Gastrocnemius medialis (tissue), 4 donors: ENCODE results near the gene C1QTNF7. TPM values are rescaled to one million over a fixed set of nuclear protein-coding genes. Genes with fewer than 3 reads are reported as not detected.
A peak's percentile ranks its signal among the peaks of the same experiment; 100 is the strongest.

Experiments
- ATAC-seq, 2 donors: fragments of 150-250 bp; one replicate each; pipeline ENCODE4 v1.9.1; 2016
- DNase-seq, 2 donors: peaks; one replicate each; pipeline ENCODE4 v3.0.0-alpha.2; 2019
- H3K27ac ChIP-seq, 4 donors: fragments of 200-600 bp; sonication (generic); 1 replicate in 1 of 4; 2 replicates in 3 of 4; pipeline ENCODE4 v1.5.1; 2016 to 2018; ENCODE audit warnings: mild to moderate bottlenecking in 2 of 4, moderate library complexity in 1 of 4
- H3K27me3 ChIP-seq, 3 donors: fragments of 200-600 bp; sonication (generic) in 2 of 3; 1 replicate in 1 of 3; 2 replicates in 2 of 3; pipeline versions ENCODE4 v1.5.1 to v1.6.0; 2016 to 2019; ENCODE audit warnings: mild to moderate bottlenecking in 1 of 3, moderate library complexity in 1 of 3
- H3K36me3 ChIP-seq, 2 donors: fragments of 200-600 bp; sonication (generic) in 1 of 2; one replicate each; pipeline ENCODE4 v1.5.1; 2017 to 2018
- H3K4me1 ChIP-seq, 2 donors: fragments of 200-600 bp; sonication (generic) in 1 of 2; one replicate each; pipeline ENCODE4 v1.5.1; 2016 to 2017; ENCODE audit warnings: mild to moderate bottlenecking in 2 of 2
- H3K4me3 ChIP-seq, 4 donors: fragments of 200-600 bp; sonication (generic) in 3 of 4; 1 replicate in 1 of 4; 2 replicates in 3 of 4; pipeline ENCODE4 v1.5.1; 2016 to 2019; ENCODE audit warnings: mild to moderate bottlenecking in 2 of 4
- H3K9me3 ChIP-seq, 3 donors: fragments of 200-600 bp; sonication (generic) in 2 of 3; 1 replicate in 1 of 3; 2 replicates in 2 of 3; pipeline ENCODE4 v1.5.1; 2016 to 2019
- POLR2A ChIP-seq, 2 donors: fragments of 450-650 bp; IDR thresholded peaks; one replicate each; pipeline ENCODE4 v1.6.1; 2017; ENCODE audit warnings: antibody characterized with exemption in 2 of 2, mild to moderate bottlenecking in 2 of 2, moderate library complexity in 2 of 2
- in situ Hi-C, 4 donors: fragments of 200-750 bp; cut with MboI; loops; one replicate each; pipeline versions ENCODE4 v1.15.0 to v1.8.0; 2017; ENCODE audit warnings: low sequenced_read_pairs in 4 of 4
- intact Hi-C: fragments of 100-400 bp; cut with DNase I; formaldehyde crosslinking; loops from one replicate; pipeline ENCODE4 v1.15.1; 2023; ENCODE audit warnings: low total_unique reads
- total RNA-seq, 4 donors: library from RNA; depleted of rRNA; stranded (reverse); fragments of >200 nt; gene quantifications; one replicate each; pipeline versions ENCODE4 v1.1.0 to v1.2.3, GENCODE V29; 2016
- TF ChIP-seq, protein P1 (sequence below), 5 experiments: fragments of 450-650 bp in 3 of 5; fragments of 200-600 bp in 2 of 5; sonication (generic) in 2 of 5; IDR thresholded peaks in 4 of 5; conservative IDR thresholded peaks in 1 of 5; 1 replicate in 4 of 5; 2 replicates in 1 of 5; pipeline ENCODE4 v1.5.1; 2016 to 2019; ENCODE audit warnings: antibody characterized with exemption in 5 of 5, mild to moderate bottlenecking in 3 of 5, moderate library complexity in 3 of 5

C1QTNF7 gene
- total RNA-seq, 4 donors from 2014 or later, result 0.29 to 11.6 (median 0.72) TPM

DNA sequence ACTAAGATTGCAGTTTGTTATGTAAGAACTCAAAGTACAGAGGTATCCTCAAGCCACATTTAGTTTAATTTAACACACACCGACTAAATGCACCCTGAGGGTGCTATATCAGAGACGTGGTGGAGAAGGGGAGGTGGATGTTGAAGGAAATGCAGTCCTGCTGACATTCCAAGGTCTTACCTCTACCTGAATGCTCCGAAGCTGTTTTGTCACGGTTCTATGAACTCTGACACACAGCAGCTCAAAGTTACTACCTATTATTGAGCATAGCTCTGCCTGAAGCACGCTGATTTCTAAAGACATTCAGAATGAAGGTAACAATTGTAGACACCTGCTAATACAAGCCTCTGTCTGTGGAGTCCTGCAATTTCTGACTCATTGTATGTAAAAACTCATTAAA lies 48.6 kb downstream of the C1QTNF7 start:
- Histone ChIP-seq H3K9me3 (no peaks in the 10 kb centered on the region), H3K27ac (no peak overlapping the region), H3K27me3 (no peaks in the 10 kb centered on the region), H3K4me3 (no peak overlapping the region), H3K36me3 (no peaks in the 10 kb centered on the region), H3K4me1 (peaks cover 0 to 11% of the 10 kb centered on the region in 2 donors)
- no peak for DNase-seq
- intact Hi-C loops, result loop anchor here (5.0 to 10.0 kb wide), 2 partner anchors 328 to 406 kb away; no protein-coding TSS in a partner anchor
- ATAC-seq, result no peak
- TF ChIP-seq, protein P1, sequence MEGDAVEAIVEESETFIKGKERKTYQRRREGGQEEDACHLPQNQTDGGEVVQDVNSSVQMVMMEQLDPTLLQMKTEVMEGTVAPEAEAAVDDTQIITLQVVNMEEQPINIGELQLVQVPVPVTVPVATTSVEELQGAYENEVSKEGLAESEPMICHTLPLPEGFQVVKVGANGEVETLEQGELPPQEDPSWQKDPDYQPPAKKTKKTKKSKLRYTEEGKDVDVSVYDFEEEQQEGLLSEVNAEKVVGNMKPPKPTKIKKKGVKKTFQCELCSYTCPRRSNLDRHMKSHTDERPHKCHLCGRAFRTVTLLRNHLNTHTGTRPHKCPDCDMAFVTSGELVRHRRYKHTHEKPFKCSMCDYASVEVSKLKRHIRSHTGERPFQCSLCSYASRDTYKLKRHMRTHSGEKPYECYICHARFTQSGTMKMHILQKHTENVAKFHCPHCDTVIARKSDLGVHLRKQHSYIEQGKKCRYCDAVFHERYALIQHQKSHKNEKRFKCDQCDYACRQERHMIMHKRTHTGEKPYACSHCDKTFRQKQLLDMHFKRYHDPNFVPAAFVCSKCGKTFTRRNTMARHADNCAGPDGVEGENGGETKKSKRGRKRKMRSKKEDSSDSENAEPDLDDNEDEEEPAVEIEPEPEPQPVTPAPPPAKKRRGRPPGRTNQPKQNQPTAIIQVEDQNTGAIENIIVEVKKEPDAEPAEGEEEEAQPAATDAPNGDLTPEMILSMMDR (IDR thresholded peaks at IDR 0.05 in 4 of 5, conservative IDR thresholded peaks at IDR 0.05 in 1 of 5), result no peak
- no peak for TF ChIP-seq POLR2A (IDR thresholded peaks at IDR 0.05)
- in situ Hi-C loops, result loop anchor here (5.0 to 25.0 kb wide), 6 partner anchors 171 to 536 kb away; partner anchors contain the start of genes FBXL5 (in 1 of the 4) and FGFBP2 (in 1 of the 4)

DNA sequence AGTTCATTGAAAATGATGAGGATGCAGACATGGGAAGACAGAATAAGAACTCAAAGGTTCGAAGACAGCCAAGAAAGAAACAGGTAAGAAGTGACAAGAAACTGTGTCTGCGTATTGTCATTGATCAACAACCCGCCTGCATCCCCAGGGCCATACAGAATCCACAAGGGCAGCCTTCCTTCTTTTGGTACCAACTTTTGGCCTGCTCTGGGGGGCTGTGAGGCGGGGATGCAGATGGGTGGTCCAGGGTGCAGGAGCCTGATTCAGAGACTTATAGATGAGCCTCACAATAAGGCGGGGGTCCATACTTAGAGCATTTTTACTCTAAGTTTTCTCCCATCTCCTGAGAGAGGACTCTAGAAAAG lies 50.9 kb downstream of the C1QTNF7 start:
- intact Hi-C loops, result loop anchor here (2.0 to 10.0 kb wide), 4 partner anchors 172 to 478 kb away; no protein-coding TSS in a partner anchor
- no peaks in the 10 kb centered on the region for H3K36me3 ChIP-seq
- in situ Hi-C loops, result loop anchor here (5.0 to 25.0 kb wide), 6 partner anchors 169 to 534 kb away; partner anchors contain the start of genes FBXL5 (in 1 of the 4) and FGFBP2 (in 1 of the 4)

DNA sequence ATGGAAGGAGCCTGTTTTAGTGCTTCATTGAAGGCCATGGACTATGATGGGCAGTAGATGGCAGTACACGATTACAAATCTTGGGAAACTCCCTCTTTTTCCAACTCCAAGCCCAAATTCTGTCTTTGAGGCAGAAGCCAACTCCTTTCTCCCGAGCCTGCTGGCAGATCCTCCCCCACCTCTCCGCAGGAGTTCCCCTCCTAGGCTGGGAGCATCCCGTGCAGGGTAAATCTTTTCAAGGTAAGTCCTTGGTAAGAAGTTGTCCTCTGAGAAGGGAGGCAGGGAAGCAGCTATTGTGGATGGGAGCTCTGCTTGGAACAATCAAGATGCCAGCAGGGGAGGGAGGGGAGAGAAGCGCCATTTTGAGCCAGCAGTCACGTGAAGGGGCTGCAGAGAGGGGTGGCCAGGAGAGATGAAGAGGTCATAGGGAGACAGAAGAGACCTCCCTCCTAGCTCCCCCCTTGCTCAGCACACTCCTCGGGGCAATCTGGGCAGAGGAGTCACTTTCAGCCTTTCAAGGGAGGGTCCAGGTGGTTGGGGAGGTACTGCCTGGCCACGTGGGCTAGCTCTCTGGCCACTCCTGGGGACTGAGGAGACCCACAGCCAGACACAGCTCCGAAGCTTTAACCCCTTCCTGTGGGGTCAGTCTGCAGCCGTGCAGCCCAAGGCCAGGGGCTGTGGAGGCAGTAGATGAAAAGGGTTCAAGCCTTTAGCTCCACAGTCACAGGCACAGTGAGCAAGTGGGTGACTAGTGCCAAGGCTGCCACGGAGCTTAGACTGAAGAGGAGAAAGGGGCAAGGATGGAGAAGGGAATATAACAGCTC lies 51.5 kb downstream of the C1QTNF7 start:
- Histone ChIP-seq H3K4me3 (peak overlapping the region; percentile 27 to 56 (median 45)), H3K4me1 (no peaks in the 10 kb centered on the region), H3K36me3 (no peaks in the 10 kb centered on the region), H3K27me3 (no peaks in the 10 kb centered on the region), H3K9me3 (no peaks in the 10 kb centered on the region), H3K27ac (peak overlapping the region in 3 of 4 donors; percentile 12 to 63 (median 57))
- TF ChIP-seq, protein P1 (IDR thresholded peaks at IDR 0.05 in 4 of 5, conservative IDR thresholded peaks at IDR 0.05 in 1 of 5), result peak; percentile 49 to 69 (median 60)
- no peak for TF ChIP-seq POLR2A (IDR thresholded peaks at IDR 0.05)
- ATAC-seq (peak; percentile 93 to 95), DNase-seq (peak in 1 of 2 donors; percentile 31)
- intact Hi-C loops (loop anchor here (2.0 to 10.0 kb wide), 4 partner anchors 172 to 478 kb away; no protein-coding TSS in a partner anchor), in situ Hi-C loops (loop anchor here (5.0 to 25.0 kb wide), 6 partner anchors 168 to 533 kb away; partner anchors contain the start of genes FBXL5 (in 1 of the 4) and FGFBP2 (in 1 of the 4))

More for the DNA sequence above, 50.9 kb downstream of the C1QTNF7 start:
- Histone ChIP-seq H3K27ac (no peak overlapping the region), H3K9me3 (no peaks in the 10 kb centered on the region), H3K4me1 (no peaks in the 10 kb centered on the region), H3K27me3 (no peaks in the 10 kb centered on the region), H3K4me3 (peak overlapping the region in 1 of 4 donors; percentile 37)
- ATAC-seq (no peak), DNase-seq (no peak)
- no peak for TF ChIP-seq POLR2A (IDR thresholded peaks at IDR 0.05)
- TF ChIP-seq, protein P1 (IDR thresholded peaks at IDR 0.05 in 4 of 5, conservative IDR thresholded peaks at IDR 0.05 in 1 of 5), result no peak

DNA sequence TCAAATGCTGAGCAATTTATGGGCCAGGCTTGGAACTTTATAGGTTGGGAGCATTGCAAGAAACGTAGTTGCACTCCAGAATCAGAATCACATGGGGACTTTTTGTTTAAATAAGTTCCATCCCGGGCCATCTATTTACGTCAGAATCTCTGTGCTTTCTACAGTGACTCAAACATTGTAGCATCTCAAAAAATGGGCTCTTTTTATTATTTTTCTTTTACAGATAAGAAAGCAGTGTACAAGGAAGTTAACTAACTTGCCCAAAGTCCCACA lies 52.0 kb downstream of the C1QTNF7 start:
- Histone ChIP-seq H3K36me3 (no peaks in the 10 kb centered on the region), H3K27ac (peak overlapping the region in 2 of 4 donors; percentile 57 to 63), H3K27me3 (no peaks in the 10 kb centered on the region), H3K9me3 (no peaks in the 10 kb centered on the region), H3K4me1 (no peaks in the 10 kb centered on the region), H3K4me3 (peak overlapping the region in 2 of 4 donors; percentile 37 to 56)
- DNase-seq (no peak), ATAC-seq (no peak)
- TF ChIP-seq POLR2A (IDR thresholded peaks at IDR 0.05), result no peak
- TF ChIP-seq, protein P1 (IDR thresholded peaks at IDR 0.05 in 4 of 5, conservative IDR thresholded peaks at IDR 0.05 in 1 of 5), result no peak
- intact Hi-C loops (loop anchor here (2.0 to 10.0 kb wide), 5 partner anchors 171 to 522 kb away; no protein-coding TSS in a partner anchor), in situ Hi-C loops (loop anchor here (5.0 to 25.0 kb wide), 7 partner anchors 165 to 532 kb away; partner anchors contain the start of genes FBXL5 (in 1 of the 4) and FGFBP2 (in 1 of the 4))
